GM12874 (cell line): ENCODE measurements around the gene LRMDA.

Experiments
- CTCF ChIP-seq: IDR thresholded peaks from 2 replicates; pipeline ENCODE4 v1.5.1; 2011; ENCODE audit warnings: low read depth, mild to moderate bottlenecking, control low read depth, low read length, moderate library complexity; ENCODE audit not compliant: insufficient read depth

LRMDA gene

GRCh38 chr10:75475460-75476182 is 44.2 kb downstream of the LRMDA start:
- TF ChIP-seq CTCF, result no peak

GRCh38 chr10:75476569-75476968 is 45.1 kb downstream of the LRMDA start:
- no peak for TF ChIP-seq CTCF

- no peak for TF ChIP-seq CTCF
These were observed 45.6 kb downstream of the LRMDA start for GRCh38 chr10:75476985-75477384.

- TF ChIP-seq CTCF, result no peak
These were observed 46.3 kb downstream of the LRMDA start for GRCh38 chr10:75477680-75478079.

- TF ChIP-seq CTCF, result no peak
These were observed 49.0 kb downstream of the LRMDA start for GRCh38 chr10:75480374-75480773.

GRCh38 chr10:75483188-75483587 is 51.8 kb downstream of the LRMDA start:
- TF ChIP-seq CTCF, result no peak

- no peak for TF ChIP-seq CTCF
These were observed 53.3 kb downstream of the LRMDA start for GRCh38 chr10:75484717-75485116.

- TF ChIP-seq CTCF, result no peak
These were observed 55.2 kb downstream of the LRMDA start for GRCh38 chr10:75486591-75486990.
